ENCODE measurements around the gene PHACTR3. TPM values are rescaled to one million over a fixed set of nuclear protein-coding genes. Genes with fewer than 3 reads are reported as not detected.

The PHACTR3 gene
- total RNA-seq, 2 experiments from 2014 or later = not detected

GRCh38 chr20:59690101-59690500 is 85.8 kb downstream of the PHACTR3 start:
- Mint-ChIP-seq H3K36me3 (ENCODE audit: low read depth) (no peaks in the 10 kb centered on the region), H3K4me1 (ENCODE audit: low read depth) (no peaks in the 10 kb centered on the region), H3K9me3 (no peaks in the 10 kb centered on the region), H3K4me3 (no peak overlapping the region), H3K27me3 (peaks cover 4% of the 10 kb centered on the region), H3K27ac (no peak overlapping the region)
- no peak for DNase-seq
- no peak for ATAC-seq
- intact Hi-C loops (cut with micrococcal nuclease) = no loop called here
- CTCF ChIA-PET = no interaction called here
- POLR2A ChIA-PET = no interaction called here
- no peak for TF ChIP-seq CTCF (IDR thresholded peaks at IDR 0.05)

- Mint-ChIP-seq H3K9me3 (no peaks in the 10 kb centered on the region), H3K27ac (no peak overlapping the region), H3K4me1 (ENCODE audit: low read depth) (no peaks in the 10 kb centered on the region), H3K36me3 (ENCODE audit: low read depth) (no peaks in the 10 kb centered on the region), H3K27me3 (peaks cover 5% of the 10 kb centered on the region), H3K4me3 (no peak overlapping the region)
- no peak for ATAC-seq
- TF ChIP-seq CTCF (IDR thresholded peaks at IDR 0.05) = no peak
- no peak for DNase-seq
- POLR2A ChIA-PET = no interaction called here
- intact Hi-C loops (cut with micrococcal nuclease) = no loop called here
- CTCF ChIA-PET = no interaction called here
Observed at GRCh38 chr20:59690976-59691375, 86.6 kb downstream of the PHACTR3 start.

GRCh38 chr20:59692139-59692538 is 87.8 kb downstream of the PHACTR3 start:
- H3K4me1 Mint-ChIP-seq (ENCODE audit: low read depth) = no peaks in the 10 kb centered on the region
- H3K27ac Mint-ChIP-seq = no peak overlapping the region
- H3K27me3 Mint-ChIP-seq = peaks cover 5% of the 10 kb centered on the region
- ATAC-seq (no peak), DNase-seq (no peak)
- ChIA-PET CTCF (no interaction called here), POLR2A (no interaction called here)
- intact Hi-C loops (cut with micrococcal nuclease) = no loop called here
- no peak for TF ChIP-seq CTCF (IDR thresholded peaks at IDR 0.05)
- H3K9me3 Mint-ChIP-seq = no peaks in the 10 kb centered on the region
- H3K36me3 Mint-ChIP-seq (ENCODE audit: low read depth) = no peaks in the 10 kb centered on the region
- no peak overlapping the region for H3K4me3 Mint-ChIP-seq

DNA sequence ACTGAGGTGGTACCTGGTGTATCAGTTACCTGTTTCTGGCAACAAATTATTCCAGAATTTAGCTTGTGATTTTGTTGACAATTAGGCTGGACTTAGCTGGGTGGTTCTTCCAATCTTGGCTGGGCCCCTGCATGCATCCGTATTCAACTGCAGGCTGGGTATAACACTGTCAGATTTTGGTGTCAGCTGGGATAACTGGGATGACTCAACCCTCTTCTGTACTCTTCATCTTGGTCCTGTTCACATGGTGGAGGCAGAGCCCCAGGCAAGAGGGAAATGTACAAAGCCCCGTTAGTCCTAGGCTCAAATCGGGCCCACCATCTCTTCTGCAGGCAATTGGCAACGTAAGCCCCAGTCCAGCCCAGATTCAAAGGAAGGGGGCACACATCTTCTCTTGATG is 89.2 kb downstream of the PHACTR3 start:
- Mint-ChIP-seq H3K27me3 (peaks cover 8% of the 10 kb centered on the region), H3K27ac (no peak overlapping the region), H3K36me3 (ENCODE audit: low read depth) (no peaks in the 10 kb centered on the region), H3K9me3 (no peaks in the 10 kb centered on the region), H3K4me1 (ENCODE audit: low read depth) (no peaks in the 10 kb centered on the region), H3K4me3 (no peak overlapping the region)
- ATAC-seq = no peak
- no peak for DNase-seq
- POLR2A ChIA-PET = no interaction called here
- no peak for TF ChIP-seq CTCF (IDR thresholded peaks at IDR 0.05)
- intact Hi-C loops (cut with micrococcal nuclease) = no loop called here
- CTCF ChIA-PET = no interaction called here

DNA sequence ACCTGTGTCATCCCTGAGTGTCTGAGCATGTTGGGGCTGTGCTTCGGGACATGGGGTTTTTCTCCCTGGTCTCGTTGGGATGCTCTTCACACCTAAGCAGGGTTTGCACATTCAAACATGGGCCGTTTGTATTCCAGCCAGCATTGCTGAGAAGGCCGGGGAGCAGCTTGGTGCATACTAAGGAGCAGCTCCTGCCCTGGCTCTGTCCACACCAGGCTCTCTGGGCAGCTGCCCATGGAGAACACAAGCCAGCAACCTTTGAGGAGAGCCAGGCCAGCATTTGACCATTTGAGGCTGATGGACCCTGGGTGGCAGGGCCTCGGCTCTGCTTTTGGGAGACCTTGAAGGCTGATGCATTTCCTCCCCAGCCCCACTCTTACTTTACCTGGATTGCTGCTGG is 92.1 kb downstream of the PHACTR3 start:
- ATAC-seq (no peak), DNase-seq (no peak)
- Mint-ChIP-seq H3K4me3 (no peak overlapping the region), H3K36me3 (ENCODE audit: low read depth) (no peaks in the 10 kb centered on the region), H3K27me3 (peaks cover 8% of the 10 kb centered on the region), H3K27ac (no peak overlapping the region), H3K4me1 (ENCODE audit: low read depth) (no peaks in the 10 kb centered on the region), H3K9me3 (no peaks in the 10 kb centered on the region)
- ChIA-PET CTCF (no interaction called here), POLR2A (no interaction called here)
- no peak for TF ChIP-seq CTCF (IDR thresholded peaks at IDR 0.05)
- intact Hi-C loops (cut with micrococcal nuclease) = no loop called here

All from activated CD8-positive, alpha-beta T cell treated with anti-CD3 and anti-CD28 coated beads for 36 hours (primary cell).